C4-2B (cell line): Measurements from ENCODE around the gene PPP2R2B.

Source experiments
- ZFX ChIP-seq: fragments of 450-650 bp; IDR thresholded peaks from 2 replicates; pipeline ENCODE4 v1.6.1; 2017
- TF ChIP-seq, protein P1 (sequence below): fragments of 450-650 bp; conservative IDR thresholded peaks from 2 replicates; pipeline ENCODE4 v1.5.1; 2017; ENCODE audit warnings: mild to moderate bottlenecking

- TF ChIP-seq, protein P1, sequence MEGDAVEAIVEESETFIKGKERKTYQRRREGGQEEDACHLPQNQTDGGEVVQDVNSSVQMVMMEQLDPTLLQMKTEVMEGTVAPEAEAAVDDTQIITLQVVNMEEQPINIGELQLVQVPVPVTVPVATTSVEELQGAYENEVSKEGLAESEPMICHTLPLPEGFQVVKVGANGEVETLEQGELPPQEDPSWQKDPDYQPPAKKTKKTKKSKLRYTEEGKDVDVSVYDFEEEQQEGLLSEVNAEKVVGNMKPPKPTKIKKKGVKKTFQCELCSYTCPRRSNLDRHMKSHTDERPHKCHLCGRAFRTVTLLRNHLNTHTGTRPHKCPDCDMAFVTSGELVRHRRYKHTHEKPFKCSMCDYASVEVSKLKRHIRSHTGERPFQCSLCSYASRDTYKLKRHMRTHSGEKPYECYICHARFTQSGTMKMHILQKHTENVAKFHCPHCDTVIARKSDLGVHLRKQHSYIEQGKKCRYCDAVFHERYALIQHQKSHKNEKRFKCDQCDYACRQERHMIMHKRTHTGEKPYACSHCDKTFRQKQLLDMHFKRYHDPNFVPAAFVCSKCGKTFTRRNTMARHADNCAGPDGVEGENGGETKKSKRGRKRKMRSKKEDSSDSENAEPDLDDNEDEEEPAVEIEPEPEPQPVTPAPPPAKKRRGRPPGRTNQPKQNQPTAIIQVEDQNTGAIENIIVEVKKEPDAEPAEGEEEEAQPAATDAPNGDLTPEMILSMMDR: no peak
- no peak for TF ChIP-seq ZFX
These were observed 278.2 kb downstream of the PPP2R2B start for GRCh38 chr5:146600376-146600775.
